OCI-LY3 (cell line): ENCODE measurements around the gene IFT25.

Experiments
- H2AFZ ChIP-seq: fragments of 200-600, 300-600 bp; shearing (Covaris generic); 2 replicates; pipeline ENCODE4 v1.6.0; 2014; ENCODE audit warnings: antibody characterized with exemption, low read depth, low read length
- H3K27ac ChIP-seq: fragments of 200-600, 300-600 bp; sonication (generic); 2 replicates; pipeline ENCODE4 v1.5.1; 2014; ENCODE audit warnings: mild to moderate bottlenecking, low read length, moderate library complexity, mixed read lengths
- H3K27me3 ChIP-seq: fragments of 200-600, 300-600 bp; sonication (generic); 2 replicates; pipeline ENCODE4 v1.6.1; 2014; ENCODE audit warnings: low read depth, low read length, mixed read lengths
- H3K36me3 ChIP-seq: fragments of 200-600, 300-600 bp; sonication (generic); replicated peaks from 2 replicates; pipeline ENCODE3; 2014; ENCODE audit warnings: low read depth, low read length, mixed read lengths
- H3K4me1 ChIP-seq: fragments of 300-600, 200-600 bp; sonication (generic); 2 replicates; pipeline ENCODE4 v1.6.1; 2014; ENCODE audit warnings: low read length, mixed read lengths
- H3K4me2 ChIP-seq: fragments of 200-600, 300-600 bp; sonication (generic); 2 replicates; pipeline ENCODE4 v1.6.1; 2014; ENCODE audit warnings: low read length, mixed read lengths
- H3K4me3 ChIP-seq: fragments of 300-600, 200-600 bp; sonication (generic); 2 replicates; pipeline ENCODE4 v1.5.1; 2014; ENCODE audit warnings: antibody characterized with exemption, mild to moderate bottlenecking, low read length, moderate library complexity
- H3K79me2 ChIP-seq: fragments of 300-600, 200-600 bp; shearing (Covaris generic); 2 replicates; pipeline ENCODE4 v1.6.1; 2014; ENCODE audit warnings: mild to moderate bottlenecking, low read length, mixed read lengths
- H3K9ac ChIP-seq: fragments of 300-600, 200-600 bp; shearing (Covaris generic); 2 replicates; pipeline ENCODE4 v1.6.0; 2014; ENCODE audit warnings: mild to moderate bottlenecking, low read length, moderate library complexity
- H3K9me3 ChIP-seq: fragments of 200-600, 300-600 bp; shearing (Covaris generic); 2 replicates; pipeline ENCODE4 v1.6.1; 2014; ENCODE audit warnings: low read length, mixed read lengths; ENCODE audit not compliant: insufficient read depth
- H4K20me1 ChIP-seq: fragments of 200-600, 300-600 bp; sonication (generic); 2 replicates; pipeline ENCODE4 v1.6.1; 2016; ENCODE audit warnings: low read length, mixed read lengths; ENCODE audit not compliant: insufficient read depth
- EZH2phosphoT487 ChIP-seq: fragments of 200-600 bp; shearing (Covaris generic); IDR thresholded peaks from 2 replicates; pipeline ENCODE4 v1.6.1; 2018; ENCODE audit warnings: antibody characterized with exemption, mixed run types, low read depth
- TF ChIP-seq, protein P1 (sequence below): fragments of 200-600, 300-600 bp; sonication (generic); IDR thresholded peaks from 2 replicates; pipeline ENCODE4 v1.5.1; 2014; ENCODE audit warnings: antibody characterized with exemption, low read length, low read depth

IFT25 gene

GRCh38 chr1:53891678-53892077, 53.8 kb downstream of the IFT25 start:
- TF ChIP-seq EZH2phosphoT487 = no peak
- TF ChIP-seq, protein P1, sequence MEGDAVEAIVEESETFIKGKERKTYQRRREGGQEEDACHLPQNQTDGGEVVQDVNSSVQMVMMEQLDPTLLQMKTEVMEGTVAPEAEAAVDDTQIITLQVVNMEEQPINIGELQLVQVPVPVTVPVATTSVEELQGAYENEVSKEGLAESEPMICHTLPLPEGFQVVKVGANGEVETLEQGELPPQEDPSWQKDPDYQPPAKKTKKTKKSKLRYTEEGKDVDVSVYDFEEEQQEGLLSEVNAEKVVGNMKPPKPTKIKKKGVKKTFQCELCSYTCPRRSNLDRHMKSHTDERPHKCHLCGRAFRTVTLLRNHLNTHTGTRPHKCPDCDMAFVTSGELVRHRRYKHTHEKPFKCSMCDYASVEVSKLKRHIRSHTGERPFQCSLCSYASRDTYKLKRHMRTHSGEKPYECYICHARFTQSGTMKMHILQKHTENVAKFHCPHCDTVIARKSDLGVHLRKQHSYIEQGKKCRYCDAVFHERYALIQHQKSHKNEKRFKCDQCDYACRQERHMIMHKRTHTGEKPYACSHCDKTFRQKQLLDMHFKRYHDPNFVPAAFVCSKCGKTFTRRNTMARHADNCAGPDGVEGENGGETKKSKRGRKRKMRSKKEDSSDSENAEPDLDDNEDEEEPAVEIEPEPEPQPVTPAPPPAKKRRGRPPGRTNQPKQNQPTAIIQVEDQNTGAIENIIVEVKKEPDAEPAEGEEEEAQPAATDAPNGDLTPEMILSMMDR = no peak
- Histone ChIP-seq H3K9me3 (no peaks in the 10 kb centered on the region), H3K4me2 (peak overlapping the region; percentile 27; the same call in 1 of the 2 replicates), H3K4me3 (no peak overlapping the region), H3K79me2 (no peaks in the 10 kb centered on the region), H3K27ac (no peak overlapping the region; the same call in 1 of the 2 replicates), H3K9ac (no peak overlapping the region), H3K4me1 (peaks cover 43% of the 10 kb centered on the region), H3K27me3 (no peaks in the 10 kb centered on the region), H4K20me1 (no peaks in the 10 kb centered on the region), H2AFZ (0 out of 2 replicates have a peak overlapping the region, but pooled peaks have one; percentile 57), H3K36me3 (no peaks in the 10 kb centered on the region)

- TF ChIP-seq, protein P1 = no peak
- TF ChIP-seq EZH2phosphoT487 = no peak
- no peaks in the 10 kb centered on the region for H3K27me3 ChIP-seq
- H3K27ac ChIP-seq = peak overlapping the region; percentile 85
- no peaks in the 10 kb centered on the region for H4K20me1 ChIP-seq
- no peaks in the 10 kb centered on the region for H3K79me2 ChIP-seq
- no peaks in the 10 kb centered on the region for H3K36me3 ChIP-seq
- peak overlapping the region; percentile 87; the same call in 1 of the 2 replicates for H3K4me3 ChIP-seq
- peak overlapping the region; percentile 67; the same call in 1 of the 2 replicates for H3K9ac ChIP-seq
- H2AFZ ChIP-seq = no peak overlapping the region
- peak overlapping the region; percentile 87 for H3K4me2 ChIP-seq
- no peaks in the 10 kb centered on the region for H3K9me3 ChIP-seq
- peaks cover 43% of the 10 kb centered on the region for H3K4me1 ChIP-seq
These were observed 54.5 kb downstream of the IFT25 start for GRCh38 chr1:53891018-53891417.

DNA sequence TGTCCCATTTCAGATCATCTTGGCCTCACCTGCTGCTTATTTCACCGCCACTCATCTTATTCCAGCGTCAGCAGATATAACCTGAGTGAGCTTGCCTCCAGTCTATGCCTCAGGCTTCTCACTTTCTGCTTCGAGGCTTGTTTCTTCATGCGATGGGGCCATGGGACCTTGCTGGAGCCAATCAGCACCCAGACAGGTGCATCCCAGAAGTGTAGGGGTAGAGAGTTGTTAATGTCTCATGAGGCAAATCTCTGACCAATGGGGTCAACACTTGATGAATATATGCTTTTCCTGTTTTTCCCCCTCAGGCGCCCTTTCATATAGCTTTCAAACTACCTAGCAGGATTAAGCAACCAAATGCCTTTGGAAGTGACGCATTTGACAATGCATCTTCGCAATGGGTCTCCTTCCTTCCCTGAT, 55.0 kb downstream of the IFT25 start:
- peak overlapping the region; percentile 85 for H3K27ac ChIP-seq
- peak overlapping the region; percentile 87 for H3K4me3 ChIP-seq
- H3K9ac ChIP-seq = peak overlapping the region; percentile 67

More for the DNA sequence above, 55.0 kb downstream of the IFT25 start:
- Histone ChIP-seq H2AFZ (peak overlapping the region; percentile 65), H3K36me3 (no peaks in the 10 kb centered on the region), H3K27me3 (no peaks in the 10 kb centered on the region), H3K9me3 (no peaks in the 10 kb centered on the region), H3K79me2 (no peaks in the 10 kb centered on the region), H3K4me1 (peaks cover 43% of the 10 kb centered on the region), H3K4me2 (peak overlapping the region; percentile 87), H4K20me1 (no peaks in the 10 kb centered on the region)
- no peak for TF ChIP-seq EZH2phosphoT487
- TF ChIP-seq, protein P1 = no peak
